ENCODE results near the gene FANCI. TPM values are rescaled to one million over a fixed set of nuclear protein-coding genes. Genes with fewer than 3 reads are reported as not detected.

Gene FANCI
- total RNA-seq, 4 donors from 2014 or later, result 5.0 to 32.3 (median 15.0) TPM

GRCh38 chr15:89209057-89209456 lies 34.7 kb upstream of the FANCI start:
- no peak overlapping the region for H3K27ac ChIP-seq
- peaks cover 0 to 9% (median 6%) of the 10 kb centered on the region in 3 donors for H3K4me1 ChIP-seq
- no peak overlapping the region for H3K4me3 ChIP-seq
- intact Hi-C loops (cut with DNase I), result loop anchor here (10.0 kb wide), 1 partner anchor 226 kb away; no protein-coding TSS in a partner anchor
- DNase-seq, result no peak
- H3K27me3 ChIP-seq, result no peaks in the 10 kb centered on the region
- TF ChIP-seq CTCF (IDR thresholded peaks at IDR 0.05) (no peak), POLR2A (IDR thresholded peaks at IDR 0.05) (no peak)
- 50 to 100% methylated on average over 1 of the region's 1 CpG for WGBS, 2 donors
- no peaks in the 10 kb centered on the region for H3K36me3 ChIP-seq
- no peaks in the 10 kb centered on the region for H3K9me3 ChIP-seq

GRCh38 chr15:89211678-89212170 lies 32.1 kb upstream of the FANCI start:
- intact Hi-C loops (cut with DNase I), result no loop called here
- WGBS, 2 donors, result 77 to 92% methylated on average over 3 to 4 of the region's 5 CpGs
- peaks cover 0 to 7% (median 5%) of the 10 kb centered on the region in 3 donors for H3K4me1 ChIP-seq
- peaks cover 0 to 6% (median 0%) of the 10 kb centered on the region in 4 donors for H3K27me3 ChIP-seq
- DNase-seq, result no peak
- H3K27ac ChIP-seq, result no peak overlapping the region
- no peaks in the 10 kb centered on the region for H3K36me3 ChIP-seq
- H3K4me3 ChIP-seq, result no peak overlapping the region
- no peaks in the 10 kb centered on the region for H3K9me3 ChIP-seq
- no peak for TF ChIP-seq POLR2A (IDR thresholded peaks at IDR 0.05)
- no peak for TF ChIP-seq CTCF (IDR thresholded peaks at IDR 0.05)

GRCh38 chr15:89215627-89216026 lies 28.2 kb upstream of the FANCI start:
- Histone ChIP-seq H3K4me1 (no peaks in the 10 kb centered on the region), H3K9me3 (no peaks in the 10 kb centered on the region), H3K27ac (no peak overlapping the region), H3K4me3 (no peak overlapping the region), H3K36me3 (no peaks in the 10 kb centered on the region), H3K27me3 (peaks cover 0 to 8% (median 0%) of the 10 kb centered on the region in 4 donors)
- TF ChIP-seq CTCF (IDR thresholded peaks at IDR 0.05) (no peak), POLR2A (IDR thresholded peaks at IDR 0.05) (no peak)
- intact Hi-C loops (cut with DNase I), result no loop called here
- WGBS, 2 donors, result 63 to 77% methylated on average over 1 to 2 of the region's 2 CpGs
- no peak for DNase-seq

DNA sequence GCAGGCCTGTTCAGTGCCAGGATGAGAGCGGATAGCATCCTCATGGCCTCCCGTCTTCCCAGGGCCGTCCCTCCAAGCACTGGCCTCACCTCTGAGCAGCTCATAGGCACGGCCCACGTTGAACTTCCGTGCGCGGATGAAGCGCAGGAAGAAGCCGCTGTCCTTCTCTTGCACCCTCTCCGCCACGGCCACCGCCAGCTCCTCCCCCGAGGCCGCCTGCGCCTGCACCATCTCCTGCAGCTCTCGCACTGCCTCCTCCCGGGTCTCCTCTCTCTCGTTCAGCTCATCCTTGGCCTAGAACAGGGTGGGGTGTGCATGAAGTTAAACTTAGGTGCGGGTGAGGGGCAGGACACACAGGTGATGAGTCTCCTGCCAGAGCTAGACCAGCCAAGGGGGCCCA lies 26.7 kb upstream of the FANCI start:
- H3K36me3 ChIP-seq, result no peaks in the 10 kb centered on the region
- no peak overlapping the region for H3K27ac ChIP-seq
- peaks cover 0 to 8% (median 0%) of the 10 kb centered on the region in 4 donors for H3K27me3 ChIP-seq
- no peaks in the 10 kb centered on the region for H3K9me3 ChIP-seq
- no peaks in the 10 kb centered on the region for H3K4me1 ChIP-seq
- 86 to 95% methylated on average over 7 to 19 of the region's 20 CpGs for WGBS, 2 donors
- DNase-seq, result no peak
- no peak for TF ChIP-seq POLR2A (IDR thresholded peaks at IDR 0.05)
- no peak for TF ChIP-seq CTCF (IDR thresholded peaks at IDR 0.05)
- intact Hi-C loops (cut with DNase I), result no loop called here
- no peak overlapping the region for H3K4me3 ChIP-seq

- TF ChIP-seq CTCF (IDR thresholded peaks at IDR 0.05) (no peak), POLR2A (IDR thresholded peaks at IDR 0.05) (no peak)
- 80 to 100% methylated on average over 1 to 3 of the region's 6 CpGs for WGBS, 2 donors
Observed at GRCh38 chr15:89217686-89218376, 25.9 kb upstream of the FANCI start.

More at GRCh38 chr15:89217686-89218376, 25.9 kb upstream of the FANCI start:
- Histone ChIP-seq H3K36me3 (no peaks in the 10 kb centered on the region), H3K9me3 (no peaks in the 10 kb centered on the region), H3K27ac (no peak overlapping the region), H3K4me1 (no peaks in the 10 kb centered on the region), H3K27me3 (peaks cover 0 to 8% (median 0%) of the 10 kb centered on the region in 4 donors), H3K4me3 (no peak overlapping the region)
- intact Hi-C loops (cut with DNase I), result no loop called here
- DNase-seq, result no peak
